Hepatocyte (in vitro differentiated cells): ENCODE data around the gene AGAP2.

Experiments
- EZH2 ChIP-seq: fragments of 200-600 bp; sonication (generic); IDR thresholded peaks from 2 replicates; pipeline ENCODE4 v1.6.1; 2016; ENCODE audit warnings: antibody characterized with exemption, mild to moderate bottlenecking, borderline replicate concordance
- TF ChIP-seq, protein P1 (sequence below): fragments of 200-600 bp; sonication (generic); IDR thresholded peaks from 2 replicates; pipeline ENCODE4 v1.5.1; 2016; ENCODE audit warnings: antibody characterized with exemption, mild to moderate bottlenecking; ENCODE audit not compliant: poor library complexity

- TF ChIP-seq, protein P1, sequence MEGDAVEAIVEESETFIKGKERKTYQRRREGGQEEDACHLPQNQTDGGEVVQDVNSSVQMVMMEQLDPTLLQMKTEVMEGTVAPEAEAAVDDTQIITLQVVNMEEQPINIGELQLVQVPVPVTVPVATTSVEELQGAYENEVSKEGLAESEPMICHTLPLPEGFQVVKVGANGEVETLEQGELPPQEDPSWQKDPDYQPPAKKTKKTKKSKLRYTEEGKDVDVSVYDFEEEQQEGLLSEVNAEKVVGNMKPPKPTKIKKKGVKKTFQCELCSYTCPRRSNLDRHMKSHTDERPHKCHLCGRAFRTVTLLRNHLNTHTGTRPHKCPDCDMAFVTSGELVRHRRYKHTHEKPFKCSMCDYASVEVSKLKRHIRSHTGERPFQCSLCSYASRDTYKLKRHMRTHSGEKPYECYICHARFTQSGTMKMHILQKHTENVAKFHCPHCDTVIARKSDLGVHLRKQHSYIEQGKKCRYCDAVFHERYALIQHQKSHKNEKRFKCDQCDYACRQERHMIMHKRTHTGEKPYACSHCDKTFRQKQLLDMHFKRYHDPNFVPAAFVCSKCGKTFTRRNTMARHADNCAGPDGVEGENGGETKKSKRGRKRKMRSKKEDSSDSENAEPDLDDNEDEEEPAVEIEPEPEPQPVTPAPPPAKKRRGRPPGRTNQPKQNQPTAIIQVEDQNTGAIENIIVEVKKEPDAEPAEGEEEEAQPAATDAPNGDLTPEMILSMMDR = no peak
- TF ChIP-seq EZH2 = no peak
Measured at GRCh38 chr12:57744194-57744776, 5.7 kb upstream of the AGAP2 start.
